ENCODE data around the gene CRYGS.

CRYGS gene

GRCh38 chr3:186523434-186523833 is 20.7 kb downstream of the CRYGS start:
- no peak for TF ChIP-seq CTCF (IDR thresholded peaks at IDR 0.05)
- H3K4me1 ChIP-seq = no peaks in the 10 kb centered on the region
- H3K9ac ChIP-seq = no peak overlapping the region
- no peaks in the 10 kb centered on the region for H3K36me3 ChIP-seq (ENCODE audit: control insufficient read depth, insufficient read depth, low read length)
- H3K79me2 ChIP-seq = no peaks in the 10 kb centered on the region
- H3K27ac ChIP-seq = no peak overlapping the region
- no peak overlapping the region for H3K4me3 ChIP-seq (ENCODE audit: low read depth, low read length)
- no peak overlapping the region for H2AFZ ChIP-seq
- no peaks in the 10 kb centered on the region for H3K9me3 ChIP-seq (ENCODE audit: control insufficient read depth, low read length)
- no peak overlapping the region for H3K4me2 ChIP-seq (ENCODE audit: low read length)
- no peaks in the 10 kb centered on the region for H3K27me3 ChIP-seq (ENCODE audit: control insufficient read depth, insufficient read depth, low read length)

- no peak overlapping the region for H3K4me2 ChIP-seq (ENCODE audit: low read length)
- H3K9ac ChIP-seq = no peak overlapping the region
- H3K4me1 ChIP-seq = no peaks in the 10 kb centered on the region
- H3K27ac ChIP-seq = no peak overlapping the region
- TF ChIP-seq CTCF (IDR thresholded peaks at IDR 0.05) = no peak
- H3K4me3 ChIP-seq (ENCODE audit: low read depth, low read length) = no peak overlapping the region
- H3K9me3 ChIP-seq (ENCODE audit: control insufficient read depth, low read length) = no peaks in the 10 kb centered on the region
- H3K79me2 ChIP-seq = no peaks in the 10 kb centered on the region
- H3K27me3 ChIP-seq (ENCODE audit: control insufficient read depth, insufficient read depth, low read length) = no peaks in the 10 kb centered on the region
- no peaks in the 10 kb centered on the region for H3K36me3 ChIP-seq (ENCODE audit: control insufficient read depth, insufficient read depth, low read length)
- no peak overlapping the region for H2AFZ ChIP-seq
Observed at GRCh38 chr3:186523022-186523421, 21.2 kb downstream of the CRYGS start.

- no peaks in the 10 kb centered on the region for H3K79me2 ChIP-seq
- no peaks in the 10 kb centered on the region for H3K9me3 ChIP-seq (ENCODE audit: control insufficient read depth, low read length)
- no peaks in the 10 kb centered on the region for H3K4me1 ChIP-seq
- no peak overlapping the region for H3K27ac ChIP-seq
- H3K9ac ChIP-seq = no peak overlapping the region
- no peaks in the 10 kb centered on the region for H3K27me3 ChIP-seq (ENCODE audit: control insufficient read depth, insufficient read depth, low read length)
- H3K4me2 ChIP-seq (ENCODE audit: low read length) = no peak overlapping the region
- no peaks in the 10 kb centered on the region for H3K36me3 ChIP-seq (ENCODE audit: control insufficient read depth, insufficient read depth, low read length)
- H3K4me3 ChIP-seq (ENCODE audit: low read depth, low read length) = no peak overlapping the region
- TF ChIP-seq CTCF (IDR thresholded peaks at IDR 0.05) = no peak
- H2AFZ ChIP-seq = peak overlapping the region; percentile 59
Observed at GRCh38 chr3:186520957-186521842, 23.0 kb downstream of the CRYGS start.

GRCh38 chr3:186520431-186520830 is 23.7 kb downstream of the CRYGS start:
- no peak for TF ChIP-seq CTCF (IDR thresholded peaks at IDR 0.05)
- no peaks in the 10 kb centered on the region for H3K4me1 ChIP-seq
- H3K4me2 ChIP-seq (ENCODE audit: low read length) = no peak overlapping the region
- H3K4me3 ChIP-seq (ENCODE audit: low read depth, low read length) = no peak overlapping the region
- H3K79me2 ChIP-seq = no peaks in the 10 kb centered on the region
- H3K36me3 ChIP-seq (ENCODE audit: control insufficient read depth, insufficient read depth, low read length) = no peaks in the 10 kb centered on the region
- no peak overlapping the region for H2AFZ ChIP-seq
- H3K27ac ChIP-seq = no peak overlapping the region
- H3K9me3 ChIP-seq (ENCODE audit: control insufficient read depth, low read length) = no peaks in the 10 kb centered on the region
- H3K27me3 ChIP-seq (ENCODE audit: control insufficient read depth, insufficient read depth, low read length) = no peaks in the 10 kb centered on the region
- no peak overlapping the region for H3K9ac ChIP-seq

All from parathyroid adenoma (tissue), 2 donors.